Measurements from ENCODE around the gene GRIN2A. TPM values are rescaled to one million over a fixed set of nuclear protein-coding genes. Genes with fewer than 3 reads are reported as not detected.

The GRIN2A gene
- total and polyA plus RNA-seq, 8 donors, result 0.06 to 9.8 (median 0.86) TPM

- H3K9me3 ChIP-seq, result no peaks in the 10 kb centered on the region
- no peaks in the 10 kb centered on the region for H3K27me3 ChIP-seq
- intact Hi-C loops (cut with DNase I; ENCODE audit: low total_unique reads), result no loop called here
- no peak overlapping the region for H3K4me3 ChIP-seq
- H3K36me3 ChIP-seq, result no peaks in the 10 kb centered on the region
- H3K4me1 ChIP-seq, result no peaks in the 10 kb centered on the region
- no peak for DNase-seq
- TF ChIP-seq POLR2AphosphoS5 (IDR thresholded peaks at IDR 0.05) (no peak), CTCF (IDR thresholded peaks at IDR 0.05) (no peak), EP300 (IDR thresholded peaks at IDR 0.05) (no peak), POLR2A (IDR thresholded peaks at IDR 0.05) (no peak)
- WGBS, 5 donors, result 65 to 89% (median 80%) methylated on average over 8 of the region's 8 CpGs
- H3K27ac ChIP-seq, result no peak overlapping the region
These were observed 322.4 kb downstream of the GRIN2A start for GRCh38 chr16:9859701-9860327.

- no peak for DNase-seq
- Histone ChIP-seq H3K27me3 (no peaks in the 10 kb centered on the region), H3K9me3 (no peaks in the 10 kb centered on the region), H3K27ac (no peak overlapping the region), H3K4me3 (no peak overlapping the region), H3K36me3 (no peaks in the 10 kb centered on the region), H3K4me1 (no peaks in the 10 kb centered on the region)
- 31 to 74% (median 63%) methylated on average over 2 of the region's 2 CpGs for WGBS, 5 donors
- TF ChIP-seq CTCF (IDR thresholded peaks at IDR 0.05) (no peak), POLR2A (IDR thresholded peaks at IDR 0.05) (no peak)
- intact Hi-C loops (cut with DNase I; ENCODE audit: low total_unique reads), result no loop called here
These were observed 327.6 kb downstream of the GRIN2A start for GRCh38 chr16:9854675-9855074.

- TF ChIP-seq POLR2AphosphoS5 (IDR thresholded peaks at IDR 0.05), result no peak
- no peak for TF ChIP-seq CTCF (IDR thresholded peaks at IDR 0.05)
- TF ChIP-seq POLR2A (IDR thresholded peaks at IDR 0.05), result no peak
- no peak for TF ChIP-seq EP300 (IDR thresholded peaks at IDR 0.05)
- Histone ChIP-seq H3K9me3 (no peaks in the 10 kb centered on the region), H3K36me3 (no peaks in the 10 kb centered on the region), H3K4me3 (no peak overlapping the region), H3K27ac (no peak overlapping the region), H3K4me1 (no peaks in the 10 kb centered on the region), H3K27me3 (no peaks in the 10 kb centered on the region)
- intact Hi-C loops (cut with DNase I; ENCODE audit: low total_unique reads), result no loop called here
- 70 to 88% (median 85%) methylated on average over 5 of the region's 5 CpGs for WGBS, 5 donors
- no peak for DNase-seq
These were observed 330.2 kb downstream of the GRIN2A start for GRCh38 chr16:9852003-9852402.

- WGBS, 5 donors, result 59 to 69% (median 63%) methylated on average over 9 of the region's 9 CpGs
- H3K4me3 ChIP-seq, result no peak overlapping the region
- H3K9me3 ChIP-seq, result no peaks in the 10 kb centered on the region
- no peak overlapping the region for H3K27ac ChIP-seq
- no peak for TF ChIP-seq EP300 (IDR thresholded peaks at IDR 0.05)
- TF ChIP-seq CTCF (IDR thresholded peaks at IDR 0.05), result no peak
- no peak for TF ChIP-seq POLR2A (IDR thresholded peaks at IDR 0.05)
- no peak for TF ChIP-seq POLR2AphosphoS5 (IDR thresholded peaks at IDR 0.05)
- H3K36me3 ChIP-seq, result no peaks in the 10 kb centered on the region
- H3K4me1 ChIP-seq, result no peaks in the 10 kb centered on the region
- no peaks in the 10 kb centered on the region for H3K27me3 ChIP-seq
- no peak for DNase-seq
- intact Hi-C loops (cut with DNase I; ENCODE audit: low total_unique reads), result no loop called here
These were observed 331.4 kb downstream of the GRIN2A start for GRCh38 chr16:9850817-9851216.
